ENCODE results near the gene SLC35F5. TPM values are rescaled to one million over a fixed set of nuclear protein-coding genes. Genes with fewer than 3 reads are reported as not detected.
"Not testable (repeated sequence)": the region's sequence is repeated elsewhere in the genome, so short reads cannot be mapped to it uniquely, and the experiment has no call there.

Gene SLC35F5
- total RNA-seq, 1 donor from 2014 or later: 27.6 TPM

- Mint-ChIP-seq H3K27ac (ENCODE audit: unreplicated experiment) (no peak overlapping the region), H3K27me3 (ENCODE audit: unreplicated experiment) (no peaks in the 10 kb centered on the region), H3K4me3 (ENCODE audit: unreplicated experiment) (no peak overlapping the region), H3K36me3 (ENCODE audit: unreplicated experiment) (no peaks in the 10 kb centered on the region), H3K4me1 (ENCODE audit: low read depth, unreplicated experiment) (no peaks in the 10 kb centered on the region), H3K9me3 (ENCODE audit: unreplicated experiment) (no peaks in the 10 kb centered on the region)
- no peak for TF ChIP-seq CTCF (IDR thresholded peaks at IDR 0.05; ENCODE audit: partially characterized antibody, unreplicated experiment)
- DNase-seq: no peak
Observed at GRCh38 chr2:113777371-113777770, 20.9 kb upstream of the SLC35F5 start.

- Mint-ChIP-seq H3K4me3 (ENCODE audit: unreplicated experiment) (no peak overlapping the region), H3K27ac (ENCODE audit: unreplicated experiment) (no peak overlapping the region), H3K9me3 (ENCODE audit: unreplicated experiment) (no peaks in the 10 kb centered on the region), H3K36me3 (ENCODE audit: unreplicated experiment) (no peaks in the 10 kb centered on the region), H3K27me3 (ENCODE audit: unreplicated experiment) (no peaks in the 10 kb centered on the region), H3K4me1 (ENCODE audit: low read depth, unreplicated experiment) (no peaks in the 10 kb centered on the region)
- DNase-seq: no peak
- no peak for TF ChIP-seq CTCF (IDR thresholded peaks at IDR 0.05; ENCODE audit: partially characterized antibody, unreplicated experiment)
Observed at GRCh38 chr2:113776949-113777348, 20.5 kb upstream of the SLC35F5 start.

- H3K27ac Mint-ChIP-seq (ENCODE audit: unreplicated experiment); H3K4me1 Mint-ChIP-seq (ENCODE audit: low read depth, unreplicated experiment); H3K36me3 Mint-ChIP-seq (ENCODE audit: unreplicated experiment); H3K27me3 Mint-ChIP-seq (ENCODE audit: unreplicated experiment); H3K4me3 Mint-ChIP-seq (ENCODE audit: unreplicated experiment); H3K9me3 Mint-ChIP-seq (ENCODE audit: unreplicated experiment); DNase-seq: not testable (repeated sequence)
Observed at GRCh38 chr2:113774616-113775015, 18.2 kb upstream of the SLC35F5 start.

- Mint-ChIP-seq H3K9me3 (ENCODE audit: unreplicated experiment) (no peaks in the 10 kb centered on the region), H3K27me3 (ENCODE audit: unreplicated experiment) (no peaks in the 10 kb centered on the region), H3K4me3 (ENCODE audit: unreplicated experiment) (no peak overlapping the region), H3K36me3 (ENCODE audit: unreplicated experiment) (no peaks in the 10 kb centered on the region), H3K27ac (ENCODE audit: unreplicated experiment) (no peak overlapping the region), H3K4me1 (ENCODE audit: low read depth, unreplicated experiment) (no peaks in the 10 kb centered on the region)
- no peak for TF ChIP-seq CTCF (IDR thresholded peaks at IDR 0.05; ENCODE audit: partially characterized antibody, unreplicated experiment)
- DNase-seq: no peak
Observed at GRCh38 chr2:113770929-113771328, 14.5 kb upstream of the SLC35F5 start.

- no peak for DNase-seq
- Mint-ChIP-seq H3K4me3 (ENCODE audit: unreplicated experiment) (no peak overlapping the region), H3K36me3 (ENCODE audit: unreplicated experiment) (peaks cover 6% of the 10 kb centered on the region), H3K27me3 (ENCODE audit: unreplicated experiment) (no peaks in the 10 kb centered on the region), H3K4me1 (ENCODE audit: low read depth, unreplicated experiment) (no peaks in the 10 kb centered on the region), H3K27ac (ENCODE audit: unreplicated experiment) (no peak overlapping the region), H3K9me3 (ENCODE audit: unreplicated experiment) (no peaks in the 10 kb centered on the region)
- TF ChIP-seq CTCF (IDR thresholded peaks at IDR 0.05; ENCODE audit: partially characterized antibody, unreplicated experiment): no peak
Observed at GRCh38 chr2:113769555-113769954, 13.1 kb upstream of the SLC35F5 start.

GRCh38 chr2:113768770-113769169, 12.3 kb upstream of the SLC35F5 start:
- H3K27me3 Mint-ChIP-seq (ENCODE audit: unreplicated experiment): no peaks in the 10 kb centered on the region
- no peaks in the 10 kb centered on the region for H3K4me1 Mint-ChIP-seq (ENCODE audit: low read depth, unreplicated experiment)
- no peak for DNase-seq
- H3K4me3 Mint-ChIP-seq (ENCODE audit: unreplicated experiment): no peak overlapping the region
- H3K9me3 Mint-ChIP-seq (ENCODE audit: unreplicated experiment): no peaks in the 10 kb centered on the region
- H3K27ac Mint-ChIP-seq (ENCODE audit: unreplicated experiment): no peak overlapping the region
- TF ChIP-seq CTCF (IDR thresholded peaks at IDR 0.05; ENCODE audit: partially characterized antibody, unreplicated experiment): no peak
- peaks cover 6% of the 10 kb centered on the region for H3K36me3 Mint-ChIP-seq (ENCODE audit: unreplicated experiment)

All from glutamatergic neuron (in vitro differentiated cells).